Aorta (tissue), 5 donors: Measurements from ENCODE around the gene MACROD2. TPM values are rescaled to one million over a fixed set of nuclear protein-coding genes. Genes with fewer than 3 reads are reported as not detected.
"Not testable (repeated sequence)": the region's sequence is repeated elsewhere in the genome, so short reads cannot be mapped to it uniquely, and the experiment has no call there.

Experiments
- ATAC-seq: fragments of 200-7000 bp; cut with Tn5 transposase; one replicate; pipeline ENCODE4 v1.9.1; 2022; ENCODE audit warnings: moderate library complexity; ENCODE audit not compliant: low FRiP score
- DNase-seq, 2 donors: peaks; one replicate each; pipeline ENCODE4 v3.0.0-alpha.2; 2020
- H3K27ac ChIP-seq, 2 donors: one replicate each; pipeline ENCODE4 v1.5.1; 2013; ENCODE audit warnings: low read length in 2 of 2, mild to moderate bottlenecking in 2 of 2, moderate library complexity in 2 of 2, control low read depth in 1 of 2, inconsistent platforms in 1 of 2, low read depth in 1 of 2
- H3K27me3 ChIP-seq, 2 donors: one replicate each; pipeline ENCODE4 v1.6.1; 2013; ENCODE audit warnings: control low read depth in 1 of 2, low read length in 1 of 2, mild to moderate bottlenecking in 1 of 2, moderate library complexity in 1 of 2; ENCODE audit not compliant: insufficient read depth in 2 of 2, control insufficient read depth in 1 of 2
- H3K36me3 ChIP-seq, 2 donors: one replicate each; pipeline ENCODE4 v1.6.1; 2013; ENCODE audit warnings: control low read depth in 1 of 2, low read length in 1 of 2, mild to moderate bottlenecking in 1 of 2; ENCODE audit not compliant: insufficient read depth in 2 of 2, control insufficient read depth in 1 of 2
- H3K4me1 ChIP-seq, 2 donors: one replicate each; pipeline ENCODE4 v1.6.1; 2013; ENCODE audit warnings: low read length in 2 of 2, control low read depth in 1 of 2, mild to moderate bottlenecking in 1 of 2, moderate library complexity in 1 of 2; ENCODE audit not compliant: insufficient read depth in 2 of 2, control insufficient read depth in 1 of 2
- H3K4me3 ChIP-seq, 2 donors: one replicate each; pipeline ENCODE4 v1.5.1; 2013; ENCODE audit warnings: low read length in 2 of 2, control low read depth in 1 of 2, mild to moderate bottlenecking in 1 of 2
- H3K9me3 ChIP-seq: one replicate; pipeline ENCODE4 v1.6.1; 2013; ENCODE audit warnings: mild to moderate bottlenecking, low read length; ENCODE audit not compliant: control insufficient read depth
- WGBS, 2 donors: extraction: QIAGEN DNeasy Blood & Tissue Kit; methylation state at CpG; one replicate each; pipeline ENCODE4 v1.1.7; 2013; 5-methylcytosine and 5-hydroxymethylcytosine counted together
- intact Hi-C, 2 donors: fragments of 100-400 bp; cut with DNase I; formaldehyde crosslinking; loops; one replicate each; pipeline versions ENCODE4 v1.14.2 to v1.15.0; 2022
- polyA plus RNA-seq, 2 donors: library from polyadenylated mRNA; stranded (reverse); fragments of 200-250 nt; gene quantifications; one replicate each; pipeline ENCODE4 v1.2.3, GENCODE V29; 2013
- total RNA-seq, 2 donors: library from RNA; stranded (reverse); fragmentation: NEBNext Ultra II Directional; extraction: Animal tissue kit (Norgen Biotek cat#: 25700); gene quantifications; one replicate each; pipeline ENCODE4 v1.2.1, GENCODE V29; 2021
- donor health status: healthy with polysubstance abuse.
- donor health status: Bipolar disorder and iron deficiency.
- donor health status: DM: no; HTN: no; CAD: no.
- donor health status: DM: no; HTN: no; CAD: no.
- donor health status: DM: yes; HTN: yes; CAD: no.

The MACROD2 gene
- total and polyA plus RNA-seq, 4 donors = 0.90 to 11.2 (median 4.8) TPM

GRCh38 chr20:15370370-15370769 lies 1375.1 kb downstream of the MACROD2 start:
- Histone ChIP-seq H3K27ac (no peak overlapping the region), H3K36me3 (no peaks in the 10 kb centered on the region), H3K9me3 (no peaks in the 10 kb centered on the region), H3K27me3 (no peaks in the 10 kb centered on the region), H3K4me1 (no peaks in the 10 kb centered on the region), H3K4me3 (no peak overlapping the region)
- DNase-seq = no peak
- no peak for ATAC-seq
- 88 to 94% methylated on average over 1 of the region's 1 CpG for WGBS, 2 donors
- intact Hi-C loops = no loop called here

- no peaks in the 10 kb centered on the region for H3K4me1 ChIP-seq
- no peak overlapping the region for H3K27ac ChIP-seq
- ATAC-seq (no peak), DNase-seq (no peak)
- no peaks in the 10 kb centered on the region for H3K36me3 ChIP-seq
- H3K4me3 ChIP-seq = no peak overlapping the region
- no peaks in the 10 kb centered on the region for H3K9me3 ChIP-seq
- intact Hi-C loops = no loop called here
- WGBS, 2 donors = 57 to 64% methylated on average over 4 of the region's 4 CpGs
- H3K27me3 ChIP-seq = no peaks in the 10 kb centered on the region
Observed at GRCh38 chr20:15374682-15375081, 1379.4 kb downstream of the MACROD2 start.

- WGBS, 2 donors = 86 to 89% methylated on average over 3 of the region's 3 CpGs
- intact Hi-C loops = no loop called here
- Histone ChIP-seq H3K4me3 (no peak overlapping the region), H3K27ac (no peak overlapping the region), H3K27me3 (no peaks in the 10 kb centered on the region), H3K9me3 (no peaks in the 10 kb centered on the region), H3K4me1 (no peaks in the 10 kb centered on the region), H3K36me3 (no peaks in the 10 kb centered on the region)
- DNase-seq (no peak), ATAC-seq (no peak)
Observed at GRCh38 chr20:15375836-15376235, 1380.5 kb downstream of the MACROD2 start.

- ATAC-seq, intact Hi-C loops, H3K27ac ChIP-seq, H3K9me3 ChIP-seq, H3K4me3 ChIP-seq, H3K27me3 ChIP-seq, H3K36me3 ChIP-seq, DNase-seq, H3K4me1 ChIP-seq: not testable (repeated sequence)
- WGBS, 2 donors = 51 to 56% methylated on average over 5 of the region's 5 CpGs
Observed at GRCh38 chr20:15377603-15378002, 1382.3 kb downstream of the MACROD2 start.

GRCh38 chr20:15378151-15378550 lies 1382.8 kb downstream of the MACROD2 start:
- H3K4me1 ChIP-seq = no peaks in the 10 kb centered on the region
- H3K36me3 ChIP-seq = no peaks in the 10 kb centered on the region
- H3K27ac ChIP-seq = no peak overlapping the region
- H3K27me3 ChIP-seq = no peaks in the 10 kb centered on the region
- no peaks in the 10 kb centered on the region for H3K9me3 ChIP-seq
- DNase-seq (no peak), ATAC-seq (no peak)
- intact Hi-C loops = no loop called here
- H3K4me3 ChIP-seq = no peak overlapping the region
- 44 to 52% methylated on average over 2 of the region's 2 CpGs for WGBS, 2 donors

GRCh38 chr20:15379681-15380296 lies 1384.5 kb downstream of the MACROD2 start:
- DNase-seq = no peak
- no peaks in the 10 kb centered on the region for H3K9me3 ChIP-seq
- H3K36me3 ChIP-seq = no peaks in the 10 kb centered on the region
- H3K4me3 ChIP-seq = no peak overlapping the region
- intact Hi-C loops = no loop called here
- no peaks in the 10 kb centered on the region for H3K27me3 ChIP-seq
- 98 to 100% methylated on average over 1 of the region's 1 CpG for WGBS, 2 donors
- no peak for ATAC-seq
- H3K4me1 ChIP-seq = no peaks in the 10 kb centered on the region
- H3K27ac ChIP-seq = no peak overlapping the region

GRCh38 chr20:15380770-15381169 lies 1385.5 kb downstream of the MACROD2 start:
- intact Hi-C loops = no loop called here
- Histone ChIP-seq H3K9me3 (no peaks in the 10 kb centered on the region), H3K27me3 (no peaks in the 10 kb centered on the region), H3K4me3 (no peak overlapping the region), H3K27ac (no peak overlapping the region), H3K36me3 (no peaks in the 10 kb centered on the region), H3K4me1 (no peaks in the 10 kb centered on the region)
- ATAC-seq (no peak), DNase-seq (no peak)
- 65 to 72% methylated on average over 1 of the region's 1 CpG for WGBS, 2 donors

GRCh38 chr20:15387228-15387627 lies 1391.9 kb downstream of the MACROD2 start:
- H3K36me3 ChIP-seq = no peaks in the 10 kb centered on the region
- ATAC-seq (no peak), DNase-seq (no peak)
- H3K9me3 ChIP-seq = no peaks in the 10 kb centered on the region
- H3K4me3 ChIP-seq = no peak overlapping the region
- intact Hi-C loops = no loop called here
- no peaks in the 10 kb centered on the region for H3K4me1 ChIP-seq
- H3K27ac ChIP-seq = no peak overlapping the region
- no peaks in the 10 kb centered on the region for H3K27me3 ChIP-seq

GRCh38 chr20:15395457-15395856 lies 1400.1 kb downstream of the MACROD2 start:
- H3K27me3 ChIP-seq = no peaks in the 10 kb centered on the region
- 80 to 85% methylated on average over 3 of the region's 3 CpGs for WGBS, 2 donors
- no peaks in the 10 kb centered on the region for H3K36me3 ChIP-seq
- H3K9me3 ChIP-seq = no peaks in the 10 kb centered on the region
- ATAC-seq (no peak), DNase-seq (no peak)
- intact Hi-C loops = no loop called here
- H3K4me3 ChIP-seq = no peak overlapping the region
- H3K27ac ChIP-seq = no peak overlapping the region
- H3K4me1 ChIP-seq = no peaks in the 10 kb centered on the region
